NCI-H2081 treated with DMSO at 0.1 percent for 48 hours (cell line): ENCODE results near the gene ARPC5.

ENCODE experiments used
- DNase-seq: peaks from one replicate; lab custom pipeline; 2025; lab: John Stamatoyannopoulos, UW

ARPC5 gene

GRCh38 chr1:183609759-183610452, 25.7 kb downstream of the ARPC5 start:
- DNase-seq = no peak

GRCh38 chr1:183609313-183609712, 26.3 kb downstream of the ARPC5 start:
- DNase-seq = no peak

- no peak for DNase-seq
Measured at GRCh38 chr1:183607322-183607980, 28.1 kb downstream of the ARPC5 start.

- no peak for DNase-seq
Measured at GRCh38 chr1:183605904-183606303, 29.7 kb downstream of the ARPC5 start.

- DNase-seq = no peak
Measured at GRCh38 chr1:183604815-183605214, 30.8 kb downstream of the ARPC5 start.

GRCh38 chr1:183604038-183604808, 31.4 kb downstream of the ARPC5 start:
- no peak for DNase-seq

- no peak for DNase-seq
Measured at GRCh38 chr1:183602510-183602909, 33.1 kb downstream of the ARPC5 start.

- no peak for DNase-seq
Measured at GRCh38 chr1:183600634-183601033, 34.9 kb downstream of the ARPC5 start.

- DNase-seq = no peak
Measured at GRCh38 chr1:183600136-183600535, 35.4 kb downstream of the ARPC5 start.

- no peak for DNase-seq
Measured at GRCh38 chr1:183598386-183598785, 37.2 kb downstream of the ARPC5 start.

GRCh38 chr1:183597656-183598347, 37.8 kb downstream of the ARPC5 start:
- no peak for DNase-seq

GRCh38 chr1:183596500-183596899, 39.1 kb downstream of the ARPC5 start:
- no peak for DNase-seq

- DNase-seq = no peak
Measured at GRCh38 chr1:183595537-183595936, 40.0 kb downstream of the ARPC5 start.

- no peak for DNase-seq
Measured at GRCh38 chr1:183593356-183593755, 42.2 kb downstream of the ARPC5 start.

GRCh38 chr1:183592733-183593132, 42.9 kb downstream of the ARPC5 start:
- no peak for DNase-seq

GRCh38 chr1:183590244-183591191, 45.1 kb downstream of the ARPC5 start, which contains the start of gene NCF2:
Gene NCF2 (minus strand): TSS chr1:183590459. CDS start chr1:183590329, 130 bp downstream.
- no peak for DNase-seq

- DNase-seq = no peak
Measured at GRCh38 chr1:183589874-183590243, 45.7 kb downstream of the ARPC5 start.

GRCh38 chr1:183589384-183589783, 46.2 kb downstream of the ARPC5 start:
- DNase-seq = no peak

GRCh38 chr1:183588827-183589226, 46.8 kb downstream of the ARPC5 start:
- DNase-seq = no peak

GRCh38 chr1:183586926-183587325, 48.7 kb downstream of the ARPC5 start:
- DNase-seq = no peak

GRCh38 chr1:183586455-183586854, 49.1 kb downstream of the ARPC5 start:
- no peak for DNase-seq
